GM19463 (cell line): ENCODE results near the gene TMEM184B.

ENCODE experiments used
- ATAC-seq: cut with Tn5 transposase; IDR thresholded peaks from one replicate; pipeline ENCODE4 v1.9.1; 2021; ENCODE audit warnings: mild to moderate bottlenecking, moderate library complexity; ENCODE audit not compliant: unreplicated experiment

Gene TMEM184B

DNA sequence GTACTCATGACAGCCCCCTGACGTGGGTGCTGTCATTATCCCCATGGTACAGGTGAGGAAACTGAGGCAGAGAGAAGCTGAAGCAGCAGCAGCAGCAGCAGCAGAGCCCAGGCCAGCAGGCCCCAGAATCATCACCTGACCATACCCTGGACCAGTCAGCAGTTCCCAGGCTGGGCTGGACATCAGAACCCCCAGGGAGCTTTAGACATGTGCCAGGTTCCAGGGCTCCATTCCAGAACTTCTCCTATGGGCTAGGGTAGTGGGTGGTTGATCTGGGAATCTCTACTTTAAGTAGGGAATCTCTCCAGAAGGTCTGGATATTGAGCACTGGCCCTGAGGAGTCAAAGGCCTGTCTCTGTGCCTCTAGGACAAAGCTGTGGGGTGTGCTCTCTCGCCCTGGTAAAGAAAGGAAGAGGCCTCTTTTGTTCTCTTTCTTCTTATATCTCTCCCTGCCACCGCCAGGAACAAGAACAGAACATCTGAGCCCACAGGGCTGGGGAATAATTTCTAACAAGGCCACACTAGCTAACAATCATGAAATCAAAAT, 44.4 kb downstream of the TMEM184B start:
- ATAC-seq, result no peak

DNA sequence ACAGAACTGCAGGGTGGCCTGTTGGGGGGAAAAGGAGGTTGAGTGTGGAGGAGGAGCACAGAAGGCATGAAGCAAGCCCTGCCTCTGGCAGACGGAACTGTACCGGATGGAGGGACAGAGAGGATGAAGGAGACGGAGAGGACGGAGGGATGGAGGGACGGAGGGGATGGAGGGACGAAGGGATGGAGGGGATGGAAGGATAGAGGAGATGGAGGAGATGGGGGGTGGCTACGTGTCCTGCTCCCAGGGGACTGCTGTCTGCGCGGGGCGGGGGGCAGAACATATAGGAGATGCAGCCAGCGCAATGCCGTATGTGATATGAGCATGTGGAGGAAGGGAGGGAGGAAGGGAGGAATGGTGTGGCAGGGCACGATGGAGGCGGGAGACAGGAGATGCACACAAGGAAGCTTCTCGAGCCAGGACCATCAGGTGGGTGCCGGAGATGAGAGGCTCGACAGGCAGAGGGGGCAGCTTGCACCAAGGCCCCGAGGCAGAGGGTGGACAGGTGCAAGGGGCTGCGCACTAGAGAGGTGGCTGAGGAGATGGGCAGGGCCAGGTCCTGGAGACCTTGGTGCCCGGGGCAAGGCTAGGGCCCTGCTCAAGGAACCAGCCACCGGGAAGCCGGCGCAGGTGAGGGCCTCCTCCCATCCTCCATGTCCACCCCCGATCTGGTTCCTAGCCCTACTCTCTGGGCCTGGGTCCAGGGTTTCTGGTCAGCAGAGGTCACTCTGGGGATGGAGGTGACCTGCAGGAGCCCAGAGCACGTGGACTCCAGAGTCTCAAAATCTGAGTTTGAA, 45.8 kb downstream of the TMEM184B start:
- no peak for ATAC-seq

DNA sequence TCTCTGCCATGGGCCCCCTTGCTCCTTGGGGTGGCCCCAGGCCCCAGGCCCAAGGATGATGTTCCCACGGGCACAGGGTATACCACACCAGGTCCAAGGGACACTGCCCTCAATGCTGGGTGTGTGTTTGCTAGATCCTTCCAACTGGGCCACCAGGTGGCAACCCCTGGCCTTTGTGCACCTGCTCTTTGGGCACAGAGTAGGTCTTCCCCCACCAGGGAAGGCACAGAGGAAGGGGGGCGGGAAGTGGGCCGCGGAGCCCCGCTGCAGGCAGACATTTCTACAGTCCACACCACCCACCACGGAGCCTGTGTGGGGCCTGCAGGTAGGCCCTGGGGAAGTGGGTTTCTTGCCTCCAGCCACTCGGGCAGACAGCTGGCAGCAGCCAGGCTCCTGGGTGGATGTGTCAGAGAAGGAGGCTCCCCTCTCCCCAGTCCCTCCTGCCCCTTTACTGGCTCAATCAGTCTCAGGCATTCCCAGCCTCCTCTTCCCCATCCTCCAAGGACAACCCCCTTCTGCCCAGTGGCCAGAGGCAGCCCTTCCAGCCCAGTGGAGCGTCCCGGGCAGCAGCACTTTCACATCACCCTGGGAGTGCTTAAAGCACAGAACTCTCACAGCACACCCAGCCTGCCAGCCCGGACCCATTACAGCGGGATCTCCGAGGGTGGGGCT, 49.4 kb downstream of the TMEM184B start:
- ATAC-seq, result no peak

DNA sequence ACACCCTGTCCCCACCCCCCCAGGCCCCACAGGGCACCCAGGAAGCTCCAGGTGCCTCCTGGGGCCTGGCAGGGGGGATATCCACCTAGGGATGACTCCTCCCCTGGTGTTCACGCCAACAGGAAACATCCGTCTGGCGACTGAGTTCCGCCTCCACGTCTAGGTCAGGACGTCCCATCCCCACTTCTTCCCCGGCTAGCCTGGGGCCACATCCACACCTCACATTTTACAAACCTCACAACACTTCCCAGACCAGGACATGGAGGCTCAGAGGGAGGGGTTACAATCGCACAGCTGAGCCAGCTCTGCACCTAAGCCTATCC, 50.1 kb downstream of the TMEM184B start:
- ATAC-seq, result no peak

DNA sequence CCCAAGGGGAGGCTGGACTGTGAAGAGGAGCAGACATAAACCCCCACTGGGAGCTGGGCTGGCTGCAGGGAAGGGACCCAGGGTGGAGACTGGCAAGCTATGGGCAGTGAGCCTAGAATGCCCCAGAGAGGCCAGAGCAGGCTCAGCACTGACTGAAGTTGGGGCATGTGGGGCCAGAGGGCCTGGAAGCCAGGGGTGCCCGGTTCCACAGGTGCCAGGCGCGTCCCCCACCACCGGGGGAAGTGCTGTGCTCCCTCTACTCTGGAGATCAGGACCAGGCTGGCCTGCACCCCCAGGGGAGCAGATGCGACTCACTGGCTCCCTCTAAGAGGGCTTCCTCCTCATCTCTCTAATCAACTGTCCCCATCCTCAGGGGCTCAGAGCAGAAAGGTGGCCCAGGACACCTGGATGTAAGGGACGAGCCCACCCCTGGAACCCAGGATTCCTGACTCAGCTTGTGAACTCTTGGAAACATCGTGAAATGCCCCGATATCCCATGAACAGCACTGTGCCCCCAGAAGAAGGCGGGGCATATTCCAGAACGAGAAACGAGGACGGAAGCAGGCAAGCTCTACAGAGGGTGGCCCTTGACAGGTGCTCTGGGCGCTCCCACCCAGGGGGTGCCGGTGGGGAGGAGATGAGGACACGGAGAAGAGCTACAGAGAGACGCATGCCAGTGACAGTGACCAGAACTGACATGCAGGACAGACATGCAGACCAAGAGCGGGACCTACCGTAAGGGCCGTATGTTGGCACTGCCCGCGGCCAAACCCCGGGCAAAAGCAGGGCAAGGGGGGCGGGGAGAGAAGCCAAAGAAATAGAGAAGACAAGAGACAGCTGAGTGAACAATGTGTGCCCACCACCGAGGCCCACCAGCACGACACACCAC, 50.7 kb downstream of the TMEM184B start:
- ATAC-seq, result no peak

DNA sequence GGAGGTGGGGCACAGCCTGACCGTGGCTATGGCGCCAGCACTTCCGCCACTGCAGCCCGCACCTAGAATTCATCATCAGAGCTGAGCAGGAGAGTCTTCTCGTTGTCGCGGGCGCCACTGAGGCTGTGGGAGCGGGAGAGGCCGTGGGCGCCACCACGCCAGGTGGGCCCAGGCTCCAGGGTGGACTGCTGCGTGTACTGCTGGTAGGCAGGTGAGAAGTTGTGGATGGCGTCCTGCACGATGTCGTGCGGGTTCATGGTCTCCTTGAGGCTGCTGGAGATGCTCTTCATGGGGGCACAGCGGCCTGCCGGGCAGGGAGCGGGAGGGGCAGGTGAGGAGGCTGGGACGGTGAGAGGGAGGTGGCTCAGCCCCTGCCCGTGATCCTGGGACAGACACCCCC, 51.4 kb downstream of the TMEM184B start:
- ATAC-seq, result no peak

DNA sequence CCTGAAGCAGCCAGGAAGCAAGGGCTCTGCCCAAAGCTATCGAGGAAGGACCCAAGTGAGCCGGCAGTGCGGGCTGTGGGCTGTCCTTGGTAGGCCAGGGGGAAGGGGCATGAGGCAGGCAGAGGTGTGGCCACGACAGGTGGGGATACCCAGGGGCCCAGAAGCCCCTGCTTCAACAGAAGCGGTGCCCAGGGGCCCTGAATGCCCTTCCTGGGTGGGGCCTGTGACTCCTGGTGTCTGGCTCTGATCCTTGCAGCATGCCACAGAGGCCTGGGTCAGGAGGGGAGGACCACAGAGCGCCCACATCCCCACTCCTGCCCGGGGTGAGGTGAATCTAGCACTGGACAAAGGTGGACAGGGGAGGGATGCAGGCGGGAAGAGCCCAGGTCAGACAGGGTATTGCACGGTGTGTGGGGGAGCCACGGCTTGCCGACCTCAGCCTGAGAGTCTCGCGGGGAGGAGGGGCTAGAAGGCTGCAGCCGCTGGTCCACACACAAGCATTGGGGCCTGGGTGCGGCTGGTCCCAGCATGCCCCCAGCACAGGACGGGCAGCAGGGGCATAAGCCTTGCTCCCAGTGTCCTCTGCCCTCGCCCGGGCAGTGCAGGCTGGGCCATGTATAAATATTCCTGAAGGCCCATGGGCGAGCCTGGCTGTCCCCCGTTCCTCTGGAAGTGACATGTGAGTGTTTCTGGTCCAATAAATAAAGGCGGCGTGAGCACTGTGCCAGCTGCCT, 52.0 kb downstream of the TMEM184B start:
- no peak for ATAC-seq

DNA sequence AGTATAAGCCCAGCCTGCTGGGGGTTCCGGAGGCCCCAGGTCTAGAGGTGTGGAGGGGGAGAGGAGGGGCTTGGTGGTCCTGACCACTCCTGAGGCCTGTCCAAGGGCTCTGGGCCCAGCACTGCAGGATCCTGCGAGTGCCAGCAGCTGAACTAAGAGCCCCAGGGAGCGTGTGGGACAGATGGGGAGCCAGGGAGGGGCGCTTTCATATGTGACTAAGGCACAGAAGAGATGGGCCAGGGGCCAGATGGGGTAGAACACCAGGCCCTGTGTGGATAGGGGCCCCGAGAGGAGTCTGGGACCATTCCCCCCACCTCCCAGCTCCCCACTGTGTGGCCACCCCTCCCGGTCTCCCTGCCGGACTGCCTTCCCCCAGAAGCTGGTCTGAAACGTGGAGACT, 52.6 kb downstream of the TMEM184B start:
- ATAC-seq, result no peak

DNA sequence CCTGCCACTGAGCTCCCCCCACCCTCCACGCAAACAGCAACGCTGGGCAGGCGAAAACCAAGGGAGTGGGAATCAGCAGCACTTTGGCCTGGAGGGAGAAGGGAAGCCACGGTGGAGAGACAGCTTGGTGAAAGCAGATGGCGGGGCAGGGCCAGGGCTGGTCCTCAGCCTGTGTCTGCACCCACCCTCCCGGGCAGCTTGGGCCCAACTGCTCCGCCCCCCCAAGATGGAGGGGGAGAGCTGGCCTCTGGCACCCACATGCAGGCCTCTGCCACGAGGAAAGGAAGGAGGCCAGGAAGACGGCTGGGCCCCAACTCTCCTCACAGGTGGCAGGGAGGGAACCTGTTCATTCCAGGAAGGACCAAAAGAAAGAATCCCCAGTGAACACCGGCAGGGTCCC, 53.2 kb downstream of the TMEM184B start:
- ATAC-seq, result no peak

DNA sequence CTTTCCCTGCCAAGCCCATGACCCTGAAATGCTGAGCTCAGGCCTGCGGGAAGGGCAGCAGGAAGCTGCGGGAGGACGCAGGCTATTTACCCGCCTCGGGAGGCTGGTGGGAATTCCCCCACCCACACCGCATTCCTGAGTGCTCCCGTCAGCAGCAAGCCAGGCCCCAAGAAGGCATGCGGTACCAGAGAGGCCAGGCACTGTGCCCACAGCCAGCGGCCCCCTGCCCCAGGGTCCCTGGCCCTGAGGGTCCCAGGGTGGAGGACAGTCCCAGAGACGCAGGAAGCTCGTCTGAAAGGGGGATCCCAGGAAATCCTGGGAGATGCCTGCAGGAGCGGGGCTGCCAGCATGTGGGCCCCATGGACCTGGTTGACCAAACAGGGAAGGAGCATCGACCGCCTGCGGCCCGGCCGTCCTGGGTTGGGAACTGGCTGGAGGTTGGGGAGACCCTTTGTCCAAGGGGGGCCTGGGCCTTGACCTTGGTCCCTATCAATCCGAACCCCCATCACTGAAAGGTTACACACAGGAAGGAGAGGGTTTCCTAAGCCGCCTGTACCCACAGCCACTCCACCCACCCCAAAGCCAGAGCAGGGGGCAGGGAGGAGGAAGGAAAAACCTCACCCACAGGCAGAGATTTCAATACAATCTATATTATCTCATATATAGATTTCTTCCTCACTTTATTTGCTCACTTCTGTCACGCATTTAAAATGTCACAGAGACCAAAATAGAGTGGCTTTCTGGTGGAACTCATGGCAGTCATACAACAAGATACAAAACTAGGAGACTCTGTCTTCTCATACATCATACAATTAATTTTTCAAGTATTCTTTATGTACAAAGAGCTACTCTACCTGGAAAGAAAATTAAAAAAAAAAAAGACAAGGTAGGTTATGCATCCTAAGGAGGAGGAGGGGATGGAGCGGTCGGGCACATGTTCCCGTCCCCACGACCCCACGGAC, 53.9 kb downstream of the TMEM184B start:
- ATAC-seq, result no peak

DNA sequence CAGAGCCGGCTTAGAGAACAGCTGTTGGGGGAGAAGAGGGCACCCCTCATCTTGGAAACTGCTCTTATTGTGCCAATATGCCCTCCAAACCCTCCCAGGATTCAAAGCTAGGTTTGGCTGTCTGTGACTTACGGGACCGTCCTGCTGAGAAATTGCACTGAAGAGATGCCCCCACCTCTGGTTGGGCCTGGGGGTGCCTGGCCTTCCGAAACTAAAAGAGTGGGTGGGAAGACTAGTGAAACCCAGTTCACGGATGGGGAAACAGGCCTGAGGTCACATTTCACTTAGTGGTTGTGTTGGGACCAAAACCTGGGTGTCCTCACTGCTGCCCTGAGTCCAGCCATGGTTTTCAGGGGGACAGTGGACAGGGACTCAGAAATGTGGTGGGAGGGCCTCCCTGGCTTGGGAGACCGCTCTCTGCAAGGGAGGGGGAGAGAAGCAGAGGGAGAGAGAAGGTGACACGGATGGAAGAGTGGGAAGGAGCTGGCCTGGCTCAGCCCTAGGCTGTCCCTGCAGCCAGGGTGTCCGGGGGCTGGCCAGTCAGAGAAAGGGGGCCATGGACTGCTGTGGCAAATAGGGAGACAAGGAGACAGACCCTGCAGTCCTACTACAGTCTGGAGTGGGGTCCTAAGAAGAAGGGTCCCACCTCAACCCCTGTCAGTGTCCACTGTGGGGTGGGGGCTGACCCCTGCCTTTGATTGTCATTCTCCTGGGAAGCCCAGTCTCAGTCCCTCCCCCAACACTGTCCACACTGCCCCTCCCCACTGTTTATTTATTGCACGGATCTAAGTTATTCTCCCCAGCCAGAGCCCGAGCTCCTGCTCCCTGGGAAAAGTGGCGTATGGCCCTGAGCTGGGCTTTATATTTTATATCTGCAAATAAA, 57.4 kb downstream of the TMEM184B start:
- no peak for ATAC-seq

DNA sequence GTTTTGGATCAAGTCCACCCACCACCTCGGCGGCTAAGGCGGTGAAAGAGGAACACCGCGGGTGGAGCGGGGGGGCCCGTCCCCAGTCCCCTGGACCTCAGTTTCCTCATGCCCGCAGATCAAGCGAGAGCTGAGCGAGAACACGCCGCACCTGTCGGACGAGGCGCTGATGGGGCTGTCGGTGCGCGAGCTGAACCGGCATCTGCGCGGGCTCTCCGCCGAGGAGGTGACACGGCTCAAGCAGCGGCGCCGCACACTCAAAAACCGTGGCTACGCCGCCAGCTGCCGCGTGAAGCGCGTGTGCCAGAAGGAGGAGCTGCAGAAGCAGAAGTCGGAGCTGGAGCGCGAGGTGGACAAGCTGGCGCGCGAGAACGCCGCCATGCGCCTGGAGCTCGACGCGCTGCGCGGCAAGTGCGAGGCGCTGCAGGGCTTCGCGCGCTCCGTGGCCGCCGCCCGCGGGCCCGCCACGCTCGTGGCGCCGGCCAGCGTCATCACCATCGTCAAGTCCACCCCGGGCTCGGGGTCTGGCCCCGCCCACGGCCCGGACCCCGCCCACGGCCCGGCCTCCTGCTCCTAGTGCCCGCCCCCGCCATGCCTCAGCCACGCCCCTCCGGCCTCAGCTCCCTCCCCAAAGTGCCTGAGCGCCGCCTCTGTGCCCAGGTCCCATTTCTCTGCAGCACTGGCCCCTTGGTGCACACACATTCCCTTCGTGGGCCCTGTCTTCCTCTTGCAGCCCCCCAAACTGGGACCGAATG, 58.3 kb downstream of the TMEM184B start:
- no peak for ATAC-seq

DNA sequence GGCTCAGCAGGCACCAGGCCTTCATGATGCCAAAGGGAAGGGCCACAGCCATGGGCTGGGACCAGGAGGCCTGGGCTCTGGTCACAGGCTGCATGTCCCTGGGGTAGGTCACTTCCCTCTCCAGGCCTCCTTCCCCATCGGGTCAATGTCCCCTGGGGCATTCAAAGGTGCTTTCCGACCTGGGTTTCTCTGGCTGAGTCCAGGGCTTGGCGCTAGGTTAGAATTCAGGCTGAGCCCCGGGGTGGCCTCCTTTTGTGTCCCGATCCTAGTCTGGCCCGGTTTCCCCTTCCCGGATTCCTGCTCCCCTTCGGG, 58.9 kb downstream of the TMEM184B start:
- no peak for ATAC-seq

DNA sequence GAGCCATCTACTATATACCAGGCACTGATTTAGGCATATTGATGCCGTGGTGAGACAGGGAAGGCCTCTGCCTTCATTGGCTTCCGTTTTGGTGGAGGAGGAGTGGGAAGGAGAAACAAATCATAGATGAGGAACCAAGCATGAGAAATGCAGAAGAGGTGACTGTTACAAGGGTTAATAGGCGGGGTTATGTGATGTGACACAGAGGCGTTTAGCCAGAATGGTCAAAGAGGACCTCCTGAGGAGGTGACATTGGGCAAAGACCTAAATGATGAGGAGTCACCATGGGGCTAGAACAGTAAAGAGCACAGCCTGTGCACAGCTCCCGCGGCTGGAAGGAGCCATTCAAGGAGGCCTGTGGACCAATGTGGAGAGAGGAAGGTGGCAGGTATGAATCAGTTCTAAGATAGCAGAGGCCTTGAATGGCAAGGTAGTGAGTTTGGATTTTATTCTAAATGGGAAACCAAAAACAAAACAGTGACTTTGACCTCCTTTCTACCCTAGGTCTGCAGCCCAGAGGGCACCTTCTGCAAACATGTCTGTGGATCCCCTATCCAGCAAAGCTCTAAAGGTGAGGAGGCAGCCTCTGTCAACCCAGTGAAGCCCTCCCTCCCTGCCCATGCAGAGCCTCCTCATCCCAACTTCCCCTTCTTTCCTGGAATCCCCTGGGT, 59.4 kb downstream of the TMEM184B start:
- ATAC-seq, result no peak

DNA sequence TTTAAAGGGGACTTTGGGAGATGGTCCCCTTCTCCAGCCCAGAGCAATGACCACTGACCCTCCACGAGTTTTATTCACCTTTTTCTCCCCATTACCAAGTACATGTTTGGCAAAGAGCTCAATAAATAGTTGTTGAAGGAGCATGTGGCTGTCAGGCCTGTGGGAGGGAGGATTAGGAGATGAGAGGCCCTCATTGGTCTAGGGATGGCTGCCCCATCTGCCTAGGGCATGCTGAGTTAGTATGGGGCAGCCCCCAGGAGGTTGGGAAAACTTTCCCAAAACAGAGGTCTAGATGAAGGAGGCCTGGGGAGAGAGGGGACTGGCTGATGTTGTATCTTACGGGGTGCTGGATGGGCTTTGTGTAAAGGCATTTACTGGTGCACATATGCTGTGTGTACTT, 60.4 kb downstream of the TMEM184B start:
- no peak for ATAC-seq

DNA sequence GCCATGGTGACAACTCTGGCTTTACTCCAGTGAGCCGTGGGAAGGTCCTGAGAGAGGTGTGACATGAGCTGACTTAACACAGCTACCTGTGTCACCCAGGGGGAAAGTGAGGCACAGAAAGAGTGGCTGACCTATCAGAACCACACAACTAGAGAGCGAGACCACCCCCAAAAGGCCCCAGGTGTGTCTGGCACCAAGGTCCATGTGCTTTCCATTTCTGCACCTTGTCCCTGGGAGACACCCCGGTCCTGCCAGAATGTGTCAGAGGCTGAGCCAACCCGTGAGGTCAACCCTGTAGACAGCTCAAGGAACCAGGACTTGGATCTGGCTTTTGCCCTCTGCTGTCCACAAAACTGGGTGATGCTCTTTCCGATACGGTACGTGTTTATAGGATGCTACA, 61.3 kb downstream of the TMEM184B start:
- no peak for ATAC-seq

DNA sequence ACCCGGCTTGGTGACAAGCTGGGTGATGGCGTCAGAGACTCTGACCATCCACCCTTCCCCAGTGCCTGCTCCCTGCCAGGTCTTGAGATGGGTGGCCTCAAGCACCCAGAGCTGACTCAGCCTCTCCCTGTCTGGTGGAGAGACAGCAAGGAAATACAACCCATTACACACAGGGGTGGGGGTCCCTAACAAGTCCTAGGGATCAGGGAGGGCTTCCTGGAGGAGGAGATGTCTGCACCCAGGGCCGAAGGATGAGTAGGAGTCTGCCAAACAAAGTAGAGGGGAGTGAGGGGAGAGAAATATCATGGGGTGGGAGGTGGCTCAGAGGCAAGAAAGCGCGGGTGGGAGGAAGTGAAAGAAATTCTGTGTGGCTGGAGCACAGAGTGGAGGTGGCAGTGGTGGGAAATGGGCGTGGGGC, 64.2 kb downstream of the TMEM184B start:
- no peak for ATAC-seq
